H1 (cell line): ENCODE measurements around the gene UFM1. TPM values are rescaled to one million over a fixed set of nuclear protein-coding genes. Genes with fewer than 3 reads are reported as not detected.

ENCODE experiments used
- CHD7 ChIP-seq: fragments of 300-600 bp; sonication (generic); IDR thresholded peaks from 2 replicates; pipeline ENCODE4 v1.7.1; 2012; ENCODE audit warnings: low read length, moderate library complexity, mild to moderate bottlenecking, inconsistent platforms; ENCODE audit not compliant: insufficient replicate concordance
- NANOG ChIP-seq: IDR thresholded peaks from 2 replicates; pipeline ENCODE4 v1.6.1; 2011; ENCODE audit warnings: low read length, low read depth, mild to moderate bottlenecking, inconsistent platforms; ENCODE audit not compliant: insufficient read depth, poor library complexity, severe bottlenecking
- SP2 ChIP-seq: IDR thresholded peaks from 2 replicates; pipeline ENCODE4 v1.6.1; 2012; ENCODE audit warnings: mild to moderate bottlenecking, low read length, inconsistent platforms
- polyA plus RNA-seq, 7 experiments: library from polyadenylated mRNA; depleted of rRNA in 3 of 7; stranded (reverse) in 5 of 7; unstranded in 2 of 7; fragments of >200 nt in 5 of 7; fragments of 200-250 nt in 2 of 7; gene quantifications; 1 replicate in 5 of 7; 2 replicates in 1 of 7; 4 replicates in 1 of 7; pipeline versions ENCODE4 v1.2.1 to v1.2.3, GENCODE V29; 2011 to 2013; ENCODE audit warnings: missing spikeins in 2 of 7, mixed read lengths in 2 of 7
- total RNA-seq: library from RNA; stranded (reverse); fragmentation: NEBNext Ultra II Directional; extraction: Animal tissue kit (Norgen Biotek cat#: 25700); gene quantifications from 2 replicates; pipeline ENCODE4 v1.2.1, GENCODE V29; 2021
- TF ChIP-seq, protein P1 (sequence below), 3 experiments: IDR thresholded peaks; 1 replicate in 2 of 3; 2 replicates in 1 of 3; pipeline versions ENCODE4 v1.5.1 to v1.6.1; 2011; ENCODE audit warnings: low read length in 3 of 3, mild to moderate bottlenecking in 3 of 3, inconsistent platforms in 2 of 3, low read depth in 1 of 3, moderate library complexity in 1 of 3; ENCODE audit not compliant: insufficient read depth in 1 of 3; ENCODE audit errors: control extremely low read depth in 1 of 3
- TF ChIP-seq, protein P2 (sequence below): IDR thresholded peaks from 2 replicates; pipeline ENCODE4 v1.6.1; 2012; ENCODE audit warnings: inconsistent platforms

UFM1 gene
- total and polyA plus RNA-seq, 2 of the 8 experiments (the other 6 are each of a cell fraction or from before 2014, with no cell fraction given): 16.0 to 34.3 TPM

GRCh38 chr13:38366954-38367645 is 17.4 kb downstream of the UFM1 start (continued):
- TF ChIP-seq CHD7 (no peak), NANOG (no peak), SP2 (no peak)
- TF ChIP-seq, protein P1, sequence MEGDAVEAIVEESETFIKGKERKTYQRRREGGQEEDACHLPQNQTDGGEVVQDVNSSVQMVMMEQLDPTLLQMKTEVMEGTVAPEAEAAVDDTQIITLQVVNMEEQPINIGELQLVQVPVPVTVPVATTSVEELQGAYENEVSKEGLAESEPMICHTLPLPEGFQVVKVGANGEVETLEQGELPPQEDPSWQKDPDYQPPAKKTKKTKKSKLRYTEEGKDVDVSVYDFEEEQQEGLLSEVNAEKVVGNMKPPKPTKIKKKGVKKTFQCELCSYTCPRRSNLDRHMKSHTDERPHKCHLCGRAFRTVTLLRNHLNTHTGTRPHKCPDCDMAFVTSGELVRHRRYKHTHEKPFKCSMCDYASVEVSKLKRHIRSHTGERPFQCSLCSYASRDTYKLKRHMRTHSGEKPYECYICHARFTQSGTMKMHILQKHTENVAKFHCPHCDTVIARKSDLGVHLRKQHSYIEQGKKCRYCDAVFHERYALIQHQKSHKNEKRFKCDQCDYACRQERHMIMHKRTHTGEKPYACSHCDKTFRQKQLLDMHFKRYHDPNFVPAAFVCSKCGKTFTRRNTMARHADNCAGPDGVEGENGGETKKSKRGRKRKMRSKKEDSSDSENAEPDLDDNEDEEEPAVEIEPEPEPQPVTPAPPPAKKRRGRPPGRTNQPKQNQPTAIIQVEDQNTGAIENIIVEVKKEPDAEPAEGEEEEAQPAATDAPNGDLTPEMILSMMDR (IDR thresholded peaks at IDR 0.05; ENCODE audit: control extremely low read depth in 1 of 3, insufficient read depth in 1 of 3, low read depth in 1 of 3, low read length in 3 of 3): no peak
- TF ChIP-seq, protein P2, sequence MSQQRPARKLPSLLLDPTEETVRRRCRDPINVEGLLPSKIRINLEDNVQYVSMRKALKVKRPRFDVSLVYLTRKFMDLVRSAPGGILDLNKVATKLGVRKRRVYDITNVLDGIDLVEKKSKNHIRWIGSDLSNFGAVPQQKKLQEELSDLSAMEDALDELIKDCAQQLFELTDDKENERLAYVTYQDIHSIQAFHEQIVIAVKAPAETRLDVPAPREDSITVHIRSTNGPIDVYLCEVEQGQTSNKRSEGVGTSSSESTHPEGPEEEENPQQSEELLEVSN: no peak
